Measurements from ENCODE around the gene VPS33A.
A peak's percentile ranks its signal among the peaks of the same experiment; 100 is the strongest.

The VPS33A gene

DNA sequence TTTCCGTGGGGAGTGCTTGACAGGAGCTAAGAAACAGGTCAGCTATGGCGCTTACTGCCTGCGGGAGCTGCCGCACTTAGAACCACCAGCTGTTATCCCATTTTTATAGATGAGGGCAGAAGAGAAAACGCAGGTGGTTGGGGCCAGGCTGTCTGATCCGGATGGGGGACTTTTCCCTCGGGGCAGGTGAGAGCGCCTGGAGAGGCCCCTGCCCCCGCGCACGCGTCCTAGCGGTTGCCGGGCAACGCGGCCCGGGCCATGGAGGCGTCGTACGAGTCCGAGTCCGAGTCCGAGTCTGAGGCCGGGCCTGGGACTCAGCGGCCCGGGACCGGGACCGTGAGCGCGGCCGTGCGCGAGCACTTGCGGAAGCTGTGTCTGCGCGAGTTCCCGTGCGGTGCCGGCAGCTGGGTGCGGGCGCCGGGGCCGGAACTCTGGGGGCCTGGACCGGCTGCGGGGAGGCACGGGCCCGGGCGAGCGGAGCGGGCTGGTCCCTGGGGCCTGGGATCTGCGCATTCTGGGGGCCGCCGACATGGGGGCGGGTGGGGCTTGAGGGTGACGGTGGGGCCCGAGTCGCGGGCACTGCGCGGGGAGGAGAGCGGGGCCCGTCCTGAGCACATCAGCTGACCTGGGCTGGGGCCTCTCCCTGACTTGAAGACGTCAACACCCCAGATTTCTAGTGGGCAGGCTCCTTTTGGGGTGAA lies 83.3 kb downstream of the VPS33A start, which contains the start of gene LRRC43:
Gene LRRC43, plus strand, starts transcription at position 237 of the 701 bp plus-strand sequence. Its CDS starts 22 bp downstream, at position 259.
- no peaks in the 10 kb centered on the region for H3K9me2 ChIP-seq (replicated peaks; ENCODE audit: low read depth, low read length)
- no peaks in the 10 kb centered on the region for H4K20me1 ChIP-seq (ENCODE audit: insufficient read depth, low read length, poor library complexity, severe bottlenecking)
- no peaks in the 10 kb centered on the region for H3K27me3 ChIP-seq (ENCODE audit: insufficient read depth, low read length, poor library complexity, severe bottlenecking)
- no peak for TF ChIP-seq EZH2phosphoT487 (IDR thresholded peaks at IDR 0.05; ENCODE audit: borderline replicate concordance)
- TF ChIP-seq, protein P1, sequence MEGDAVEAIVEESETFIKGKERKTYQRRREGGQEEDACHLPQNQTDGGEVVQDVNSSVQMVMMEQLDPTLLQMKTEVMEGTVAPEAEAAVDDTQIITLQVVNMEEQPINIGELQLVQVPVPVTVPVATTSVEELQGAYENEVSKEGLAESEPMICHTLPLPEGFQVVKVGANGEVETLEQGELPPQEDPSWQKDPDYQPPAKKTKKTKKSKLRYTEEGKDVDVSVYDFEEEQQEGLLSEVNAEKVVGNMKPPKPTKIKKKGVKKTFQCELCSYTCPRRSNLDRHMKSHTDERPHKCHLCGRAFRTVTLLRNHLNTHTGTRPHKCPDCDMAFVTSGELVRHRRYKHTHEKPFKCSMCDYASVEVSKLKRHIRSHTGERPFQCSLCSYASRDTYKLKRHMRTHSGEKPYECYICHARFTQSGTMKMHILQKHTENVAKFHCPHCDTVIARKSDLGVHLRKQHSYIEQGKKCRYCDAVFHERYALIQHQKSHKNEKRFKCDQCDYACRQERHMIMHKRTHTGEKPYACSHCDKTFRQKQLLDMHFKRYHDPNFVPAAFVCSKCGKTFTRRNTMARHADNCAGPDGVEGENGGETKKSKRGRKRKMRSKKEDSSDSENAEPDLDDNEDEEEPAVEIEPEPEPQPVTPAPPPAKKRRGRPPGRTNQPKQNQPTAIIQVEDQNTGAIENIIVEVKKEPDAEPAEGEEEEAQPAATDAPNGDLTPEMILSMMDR (conservative IDR thresholded peaks at IDR 0.05; ENCODE audit: low read length), result no peak
- peak within 1 kb of the TSS; percentile 61 for H3K4me3 ChIP-seq (ENCODE audit: low read length, poor library complexity, severe bottlenecking)
- no peaks in the 10 kb centered on the region for H3K79me2 ChIP-seq (ENCODE audit: insufficient read depth, low read length)
- no peaks in the 10 kb centered on the region for H3K36me3 ChIP-seq (ENCODE audit: insufficient read depth, low read length)
- H3K9me3 ChIP-seq (ENCODE audit: insufficient read depth, low read depth, low read length), result no peaks in the 10 kb centered on the region
- H3K4me1 ChIP-seq (ENCODE audit: insufficient read depth, low read length, poor library complexity, severe bottlenecking), result no peaks in the 10 kb centered on the region
- peak within 1 kb of the TSS; percentile 47 for H2AFZ ChIP-seq (ENCODE audit: low read length)
- no peaks in the 10 kb centered on the region for H3F3A ChIP-seq (ENCODE audit: low read depth)
- H3K4me2 ChIP-seq (ENCODE audit: low read depth, low read length, poor library complexity, severe bottlenecking), result peak within 1 kb of the TSS; percentile 52
- no peak within 1 kb of the TSS for H3K9ac ChIP-seq (ENCODE audit: low read depth, low read length, poor library complexity, severe bottlenecking)

All from Loucy (cell line).